GM21423 (cell line): ENCODE results near the gene TAS1R3.

Experiments
- ATAC-seq: cut with Tn5 transposase; IDR thresholded peaks from one replicate; pipeline ENCODE4 v1.9.1; 2021; ENCODE audit warnings: mild to moderate bottlenecking, moderate library complexity; ENCODE audit not compliant: unreplicated experiment

The TAS1R3 gene

DNA sequence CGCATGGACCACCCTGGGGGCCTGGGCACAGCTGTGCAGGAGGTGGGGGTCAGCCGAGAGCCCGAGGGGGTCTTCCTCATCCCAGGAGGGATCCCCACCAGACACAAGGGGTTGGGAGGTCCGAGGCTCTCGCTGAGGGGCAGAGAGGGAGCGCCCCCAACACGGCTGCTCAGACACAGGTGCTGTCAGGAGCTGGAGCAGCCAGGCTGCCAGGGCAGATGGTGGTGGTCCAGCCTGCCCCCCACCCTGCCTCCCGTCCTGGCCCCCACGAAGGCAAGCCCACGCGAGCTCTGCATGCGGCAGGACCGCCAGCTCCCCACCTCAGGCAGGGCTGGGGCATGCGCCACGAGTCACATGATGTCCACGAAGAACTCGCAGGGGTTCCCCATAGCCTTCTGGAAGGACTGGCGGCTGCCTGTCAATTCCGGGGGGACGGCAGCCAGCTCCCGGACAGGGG, 4.7 kb downstream of the TAS1R3 start:
- ATAC-seq: no peak

- ATAC-seq: no peak
Measured at GRCh38 chr1:1336446-1336845, 5.4 kb downstream of the TAS1R3 start.

DNA sequence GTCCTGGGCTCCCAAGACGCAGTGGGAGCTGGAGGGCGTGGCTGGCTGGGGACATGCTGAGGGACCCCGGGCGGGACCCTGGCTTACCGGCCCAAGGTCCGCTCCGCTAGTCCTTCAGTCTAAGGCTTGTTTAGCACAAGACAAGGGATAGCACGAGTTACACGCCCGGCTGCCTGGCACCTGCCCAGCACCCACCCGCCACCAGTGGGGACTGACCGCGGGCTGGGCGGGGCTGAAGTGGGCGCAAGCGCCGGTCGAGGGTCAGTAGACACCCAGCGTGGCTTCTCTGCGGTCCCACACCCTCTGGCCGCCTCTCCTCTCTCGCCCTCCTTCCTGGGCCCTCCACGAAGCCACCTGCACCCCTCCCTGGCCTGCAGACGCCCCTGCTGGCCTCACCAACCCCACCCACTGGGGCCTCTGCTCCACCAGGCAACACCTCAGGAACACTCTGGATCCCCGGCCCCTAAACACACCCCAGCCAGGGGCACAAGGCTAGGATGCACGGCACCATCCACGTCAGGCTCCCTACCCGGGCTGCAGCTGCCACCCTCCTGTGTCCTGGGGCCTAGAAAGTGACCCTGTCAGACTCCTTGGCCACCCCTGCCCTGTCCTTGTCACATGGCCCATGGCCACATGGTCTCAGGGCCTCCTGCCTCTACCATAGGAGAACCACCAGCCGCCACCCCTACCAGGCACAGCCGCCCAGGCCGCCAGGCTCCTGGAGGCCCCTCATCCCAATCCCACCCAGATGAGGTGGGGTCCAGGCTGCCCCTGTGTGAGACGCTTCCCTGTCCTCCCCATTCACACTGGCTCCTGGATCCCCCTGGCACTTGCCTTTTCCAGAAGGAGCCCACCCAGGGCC, 6.1 kb downstream of the TAS1R3 start:
- no peak for ATAC-seq

- no peak for ATAC-seq
Measured at GRCh38 chr1:1337793-1338147, 6.7 kb downstream of the TAS1R3 start.

DNA sequence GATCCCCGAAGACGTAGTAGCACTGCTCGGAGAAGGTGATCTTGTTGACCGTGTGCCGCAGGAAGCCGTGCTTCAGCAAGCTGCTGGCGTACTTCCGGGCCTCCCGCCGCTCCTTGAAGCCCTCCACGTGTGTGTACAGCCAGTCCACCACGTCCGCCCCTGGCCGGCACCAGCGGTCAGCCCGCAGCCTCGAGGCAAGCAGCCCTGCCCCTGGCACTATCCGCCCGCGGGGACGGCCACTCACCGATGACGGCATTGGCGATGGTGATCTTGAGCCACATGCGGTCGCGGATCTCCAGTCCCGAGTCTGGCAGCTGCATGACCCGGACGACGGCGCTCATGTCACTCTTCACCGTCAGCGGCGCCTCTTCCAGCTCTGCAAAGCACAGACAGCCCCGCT, 7.2 kb downstream of the TAS1R3 start:
- ATAC-seq: no peak

DNA sequence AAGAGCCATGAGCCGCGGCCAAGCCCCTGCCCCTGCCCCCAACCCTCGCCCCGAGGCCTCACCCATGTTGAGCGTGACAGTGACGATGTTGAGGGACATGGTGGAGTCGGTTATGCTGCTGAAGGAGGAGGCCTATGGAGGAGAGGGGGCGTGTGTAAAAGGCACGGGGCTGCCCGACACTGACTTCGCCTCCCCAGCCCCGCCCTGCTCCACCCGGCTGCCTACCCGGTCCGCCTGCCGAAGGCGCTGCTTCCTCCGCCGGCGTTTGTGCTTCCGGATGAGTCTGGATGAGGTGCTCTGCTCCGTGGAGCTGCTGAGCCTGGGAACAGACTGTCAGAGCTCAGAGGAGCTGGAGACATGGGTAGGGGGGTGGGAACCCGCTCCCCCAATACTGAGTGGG, 9.1 kb downstream of the TAS1R3 start:
- ATAC-seq: no peak

DNA sequence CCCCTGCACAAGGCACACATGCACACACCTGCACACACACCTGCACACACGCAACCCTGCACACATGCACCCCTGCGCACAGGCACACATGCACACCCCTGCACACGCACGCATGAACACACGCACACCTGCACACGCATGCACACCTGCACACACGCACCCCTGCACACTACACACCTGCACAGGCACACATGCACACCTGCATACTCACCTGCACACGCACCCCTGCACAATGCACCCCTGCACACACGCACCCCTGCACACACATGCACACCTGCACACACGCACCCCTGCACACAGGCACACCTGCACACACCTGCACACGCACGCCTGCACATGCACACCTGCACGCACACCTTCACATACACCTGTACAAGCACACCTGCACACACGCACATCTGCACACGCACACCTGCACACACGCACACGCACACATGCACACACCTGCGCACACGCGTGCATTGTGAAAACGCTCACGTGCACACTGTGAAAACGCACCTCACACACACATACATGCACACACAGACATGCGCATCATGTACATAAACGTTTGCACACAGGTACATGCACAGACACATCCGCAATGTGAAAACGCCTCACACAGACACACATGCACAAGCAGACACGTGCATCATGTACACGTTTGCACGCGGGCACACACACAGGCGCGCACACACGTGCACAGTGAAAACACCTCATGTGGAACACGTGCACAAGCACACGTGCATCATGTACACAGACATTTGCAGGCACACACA, 9.9 kb downstream of the TAS1R3 start:
- no peak for ATAC-seq

GRCh38 chr1:1341549-1342021, 10.5 kb downstream of the TAS1R3 start:
- no peak for ATAC-seq

DNA sequence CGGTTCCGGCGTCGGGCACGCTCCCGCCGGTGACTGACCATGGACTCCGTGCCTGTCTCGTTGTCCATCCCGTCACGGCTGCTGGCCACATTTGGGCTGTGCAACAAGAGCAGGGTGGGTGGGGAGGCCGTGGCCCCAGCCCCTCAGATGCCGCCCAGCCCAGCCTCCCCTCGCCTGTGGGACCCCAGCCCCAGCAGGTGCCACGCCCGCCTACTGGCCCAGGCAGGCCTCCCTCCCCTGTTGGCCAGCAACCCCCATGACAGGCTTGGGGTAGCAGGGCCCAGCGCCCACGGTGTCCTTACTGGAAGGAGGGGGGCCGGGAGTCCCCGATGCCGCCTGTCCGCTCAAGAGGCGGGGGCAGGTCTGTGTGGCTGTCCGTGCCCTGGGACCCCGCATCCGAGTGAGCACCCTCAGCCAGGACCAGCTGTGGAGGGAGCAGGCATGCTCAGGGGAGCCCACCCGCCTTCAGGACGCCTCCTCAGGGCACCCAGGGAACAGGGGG, 11.0 kb downstream of the TAS1R3 start:
- ATAC-seq: no peak

DNA sequence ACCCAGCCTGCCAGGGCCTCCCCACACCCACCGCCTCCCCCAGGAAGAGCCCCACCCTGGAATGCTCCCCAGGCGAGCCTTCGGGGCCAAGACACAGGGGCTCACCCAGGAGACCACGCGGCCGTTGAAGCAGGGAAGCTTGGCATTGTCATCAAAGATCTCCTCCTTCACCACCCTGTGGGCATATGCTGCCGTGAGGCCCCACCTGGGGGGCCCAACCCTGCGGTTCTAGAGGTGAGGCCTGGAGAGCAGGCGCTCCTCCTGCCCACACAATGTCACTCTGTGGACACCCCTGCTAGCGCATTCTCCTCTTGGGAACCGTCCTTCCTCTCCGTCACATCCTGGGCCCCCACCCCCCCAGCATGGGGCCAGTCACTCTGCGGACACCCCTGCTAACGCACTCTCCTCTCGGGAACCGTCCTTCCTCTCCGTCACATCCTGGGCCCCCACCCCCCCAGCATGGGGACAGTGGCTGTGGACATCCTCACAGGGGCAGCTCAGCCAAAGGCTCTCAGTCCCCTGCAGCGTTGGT, 11.6 kb downstream of the TAS1R3 start:
- ATAC-seq: no peak

- no peak for ATAC-seq
Measured at GRCh38 chr1:1343811-1344421, 12.8 kb downstream of the TAS1R3 start.

- no peak for ATAC-seq
Measured at GRCh38 chr1:1344655-1345361, 13.7 kb downstream of the TAS1R3 start.

GRCh38 chr1:1345384-1345783, 14.3 kb downstream of the TAS1R3 start:
- no peak for ATAC-seq

- ATAC-seq: no peak
Measured at GRCh38 chr1:1345860-1346500, 14.9 kb downstream of the TAS1R3 start.

DNA sequence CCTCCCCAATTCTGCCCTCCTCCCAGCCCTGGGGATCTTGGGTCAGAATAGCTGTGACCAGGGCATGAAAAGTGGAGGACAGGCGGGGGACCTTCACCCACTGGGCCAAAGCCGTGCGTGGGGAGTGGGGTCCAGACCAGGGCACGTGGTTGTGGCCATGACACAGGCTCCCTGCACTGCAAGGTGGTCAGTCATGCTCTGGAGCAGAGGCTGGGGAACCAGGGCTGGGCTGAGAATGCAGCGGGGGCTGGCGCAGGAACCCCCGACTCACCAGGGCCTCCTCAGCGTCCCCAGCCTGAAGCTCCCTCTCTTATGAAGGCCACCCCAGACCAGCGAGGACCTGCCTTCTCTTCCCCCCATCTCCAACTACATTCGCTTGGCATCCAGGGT, 15.4 kb downstream of the TAS1R3 start:
- ATAC-seq: no peak

DNA sequence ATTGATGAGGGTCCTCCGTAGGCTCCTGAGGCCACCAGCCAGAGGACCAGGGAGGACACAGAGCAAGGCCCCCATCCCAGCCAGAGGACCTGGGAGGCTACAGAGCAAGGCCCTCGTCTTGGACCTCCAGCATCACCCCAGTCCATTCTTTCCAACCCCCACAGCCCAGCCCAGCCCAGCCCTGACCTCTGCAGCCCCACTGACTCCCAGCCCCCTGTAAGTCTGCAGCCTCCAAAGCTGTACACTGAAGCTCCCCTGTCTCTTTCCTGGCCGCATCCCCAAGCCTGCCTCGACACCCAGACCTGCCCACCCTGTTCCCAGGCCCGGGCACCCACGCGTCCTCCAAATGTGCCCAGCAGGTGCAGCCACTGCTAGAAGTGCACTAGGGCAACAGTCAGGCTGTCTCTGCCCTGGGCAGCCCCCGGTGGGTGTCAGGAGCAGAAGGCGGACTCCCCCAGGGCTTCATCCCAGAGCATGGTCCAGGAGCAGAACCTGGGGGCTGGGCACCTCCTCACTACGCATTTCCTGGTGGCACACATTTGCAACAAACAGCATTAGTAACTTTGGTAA, 16.0 kb downstream of the TAS1R3 start:
- no peak for ATAC-seq

DNA sequence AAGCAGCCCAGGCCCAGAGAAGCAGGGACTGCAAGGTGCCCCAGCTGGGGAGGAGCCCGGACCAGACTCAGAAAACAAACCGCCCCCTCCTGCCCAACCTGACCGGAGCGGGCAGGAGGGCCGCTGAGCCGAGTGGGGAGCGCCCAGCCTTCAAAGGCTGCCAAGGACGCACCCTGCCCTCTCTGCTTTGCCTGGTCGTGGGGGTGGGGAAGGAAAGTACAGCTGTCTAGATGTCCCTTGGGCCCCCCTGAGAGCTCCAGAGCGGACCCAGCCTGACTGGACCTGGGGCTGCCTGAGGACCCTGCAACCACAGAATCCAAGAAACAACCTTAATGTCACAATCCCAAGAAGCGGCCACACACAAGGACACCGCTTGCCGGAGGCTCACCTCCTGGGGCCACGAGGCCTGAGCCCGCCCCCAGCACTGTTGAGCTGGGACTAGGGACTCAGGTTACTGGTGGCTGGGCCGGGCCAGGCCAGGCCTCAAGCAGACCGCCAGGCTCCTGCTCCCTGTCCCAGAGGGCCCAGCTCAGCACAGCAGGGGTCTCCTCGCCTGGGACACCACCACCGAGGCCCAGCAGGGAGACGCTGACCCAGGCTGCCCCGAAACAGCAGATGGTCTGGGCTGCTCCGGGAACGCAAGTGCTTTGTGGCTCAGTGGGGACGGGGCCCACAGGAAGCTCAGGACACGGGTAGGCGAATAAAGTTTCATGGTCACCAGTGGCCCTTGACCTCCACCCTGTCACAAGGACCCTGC, 16.8 kb downstream of the TAS1R3 start:
- no peak for ATAC-seq

- ATAC-seq: peak; percentile 32
Measured at GRCh38 chr1:1348420-1349255, 17.6 kb downstream of the TAS1R3 start.
